B cell (primary cell): ENCODE measurements around the gene TRAPPC5. TPM values are rescaled to one million over a fixed set of nuclear protein-coding genes. Genes with fewer than 3 reads are reported as not detected.

ENCODE experiments used
- ATAC-seq: fragments of 200-7000 bp; cut with Tn5 transposase; one replicate; pipeline ENCODE4 v1.10.0; 2021; ENCODE audit warnings: low read depth, mild to moderate bottlenecking, moderate number of reproducible peaks, moderate library complexity
- CTCF ChIA-PET: fragments of 350-600 bp; sonication (Branson Sonifier 250); formaldehyde crosslinking; loops from one replicate; lab custom pipeline; 2021; ENCODE audit warnings: antibody characterized with exemption, inconsistent platforms; lab: Charles Lee
- POLR2A ChIA-PET: fragments of 350-600 bp; sonication (Branson Sonifier 250); formaldehyde crosslinking; loops from one replicate; lab custom pipeline; 2021; ENCODE audit warnings: antibody characterized with exemption; lab: Charles Lee
- DNase-seq: peaks from one replicate; pipeline ENCODE4 v3.0.0; 2013
- H2AFZ ChIP-seq: 2 replicates; pipeline ENCODE4 v1.6.1; 2012; ENCODE audit warnings: mild to moderate bottlenecking, low read depth, low read length; ENCODE audit not compliant: insufficient read depth, poor library complexity, severe bottlenecking
- H3K27ac ChIP-seq, 2 donors: 1 replicate in 1 of 2; 2 replicates in 1 of 2; pipeline ENCODE4 v1.5.1; 2012 to 2013; ENCODE audit warnings: low read length in 2 of 2, mild to moderate bottlenecking in 2 of 2, moderate library complexity in 1 of 2
- H3K27me3 ChIP-seq, 4 experiments: fragments of 200-600 bp in 1 of 4; sonication (generic) in 1 of 4; replicated peaks in 1 of 4; 1 replicate in 2 of 4; 2 replicates in 2 of 4; pipeline versions ENCODE4 v1.6.1 to v1.7.0; 2013 to 2016; ENCODE audit warnings: low read length in 3 of 4, mild to moderate bottlenecking in 2 of 4, mixed read lengths in 1 of 4, moderate library complexity in 1 of 4; ENCODE audit not compliant: insufficient read depth in 4 of 4, control insufficient read depth in 3 of 4; ENCODE audit errors: control extremely low read depth in 1 of 4
- H3K36me3 ChIP-seq, 2 experiments: replicated peaks in 1 of 2; 1 replicate in 1 of 2; 2 replicates in 1 of 2; pipeline versions ENCODE4 v1.6.1 to v1.7.1; 2013; ENCODE audit warnings: low read length in 1 of 2; ENCODE audit not compliant: insufficient read depth in 2 of 2, control insufficient read depth in 1 of 2; ENCODE audit errors: control extremely low read depth in 1 of 2, extremely low read depth in 1 of 2
- H3K4me1 ChIP-seq, 2 donors: fragments of 200-600 bp in 1 of 2; sonication (generic) in 1 of 2; 1 replicate in 1 of 2; 2 replicates in 1 of 2; pipeline versions ENCODE4 v1.5.1 to v1.6.1; 2013 to 2017; ENCODE audit warnings: low read length in 2 of 2; ENCODE audit not compliant: control insufficient read depth in 2 of 2, insufficient read depth in 2 of 2
- H3K4me2 ChIP-seq: replicated peaks from 2 replicates; pipeline ENCODE3; 2012; ENCODE audit warnings: mild to moderate bottlenecking, low read depth, low read length; ENCODE audit not compliant: poor library complexity, severe bottlenecking
- H3K4me3 ChIP-seq, 5 experiments: fragments of 200-600 bp in 1 of 5; sonication (generic) in 1 of 5; 1 replicate in 3 of 5; 2 replicates in 2 of 5; pipeline versions ENCODE4 v1.5.1 to v1.7.0; 2011 to 2016; ENCODE audit warnings: low read length in 4 of 5, mild to moderate bottlenecking in 4 of 5, low read depth in 2 of 5, control low read depth in 1 of 5, moderate library complexity in 1 of 5; ENCODE audit not compliant: insufficient read depth in 1 of 5; ENCODE audit errors: control extremely low read depth in 1 of 5, extremely low read depth in 1 of 5
- H3K79me2 ChIP-seq: fragments of 200-600 bp; sonication (generic); one replicate; pipeline ENCODE4 v1.6.0; 2016; ENCODE audit warnings: low read length; ENCODE audit not compliant: control insufficient read depth, insufficient read depth
- H3K9ac ChIP-seq: fragments of 200-600 bp; sonication (generic); 2 replicates; pipeline ENCODE4 v1.6.1; 2017; ENCODE audit warnings: mild to moderate bottlenecking, low read length, moderate library complexity
- H3K9me3 ChIP-seq, 3 donors: one replicate each; pipeline versions ENCODE4 v1.6.1 to v1.7.1; 2013; ENCODE audit warnings: low read length in 2 of 3; ENCODE audit not compliant: control insufficient read depth in 2 of 3, insufficient read depth in 1 of 3; ENCODE audit errors: control extremely low read depth in 1 of 3
- H4K20me1 ChIP-seq: 2 replicates; pipeline ENCODE4 v1.6.0; 2012; ENCODE audit warnings: mild to moderate bottlenecking, low read length; ENCODE audit not compliant: insufficient read depth, control insufficient read depth, poor library complexity, severe bottlenecking
- H3K27ac Mint-ChIP-seq: one replicate; pipeline ENCODE4 v1.8.0; 2021; ENCODE audit warnings: mixed read lengths
- H3K27me3 Mint-ChIP-seq: one replicate; pipeline ENCODE4 v1.8.0; 2021; ENCODE audit warnings: mixed read lengths
- H3K4me1 Mint-ChIP-seq: one replicate; pipeline ENCODE4 v1.8.0; 2021; ENCODE audit warnings: mixed read lengths
- H3K4me3 Mint-ChIP-seq: one replicate; pipeline ENCODE4 v1.8.0; 2021; ENCODE audit warnings: mixed read lengths
- H3K9me3 Mint-ChIP-seq: one replicate; pipeline ENCODE4 v1.8.0; 2022; ENCODE audit warnings: mixed read lengths; ENCODE audit not compliant: insufficient read depth
- EZH2 ChIP-seq: IDR thresholded peaks from 2 replicates; pipeline ENCODE4 v1.6.1; 2012; ENCODE audit warnings: borderline replicate concordance, low read depth, mild to moderate bottlenecking, moderate library complexity, low read length; ENCODE audit not compliant: insufficient read depth, poor library complexity, severe bottlenecking
- whole genome bisulfite sequencing: methylation state at CpG from one replicate; pipeline ENCODE4 v1.1.5; 2013; ENCODE audit warnings: missing lambda C conversion rate; ENCODE audit not compliant: insufficient coverage; 5-methylcytosine and 5-hydroxymethylcytosine counted together
- intact Hi-C: fragments of 100-400 bp; cut with micrococcal nuclease; formaldehyde crosslinking; loops from one replicate; pipeline ENCODE4 v1.10.0; 2022
- polyA plus RNA-seq: library from polyadenylated mRNA; depleted of rRNA; stranded (reverse); fragments of >200 nt; gene quantifications from 2 replicates; pipeline ENCODE4 v1.2.3, GENCODE V29; 2012
- total RNA-seq, 2 donors: library from RNA; stranded (reverse); fragments of 120-200 nt in 1 of 2; gene quantifications; 1 replicate in 1 of 2; 2 replicates in 1 of 2; pipeline versions ENCODE4 v1.2.3 to v1.2.4, GENCODE V29; 2013 to 2022
- TF ChIP-seq, protein P1 (sequence below): fragments of 200-600 bp; IDR thresholded peaks from one replicate; pipeline ENCODE4 v1.8.0; 2022; ENCODE audit warnings: antibody characterized with exemption, mild to moderate bottlenecking

The TRAPPC5 gene
- total and polyA plus RNA-seq, 2 donors (not counting 1 experiment from before 2014, with no cell fraction given), result 61.5 to 64.9 TPM

DNA sequence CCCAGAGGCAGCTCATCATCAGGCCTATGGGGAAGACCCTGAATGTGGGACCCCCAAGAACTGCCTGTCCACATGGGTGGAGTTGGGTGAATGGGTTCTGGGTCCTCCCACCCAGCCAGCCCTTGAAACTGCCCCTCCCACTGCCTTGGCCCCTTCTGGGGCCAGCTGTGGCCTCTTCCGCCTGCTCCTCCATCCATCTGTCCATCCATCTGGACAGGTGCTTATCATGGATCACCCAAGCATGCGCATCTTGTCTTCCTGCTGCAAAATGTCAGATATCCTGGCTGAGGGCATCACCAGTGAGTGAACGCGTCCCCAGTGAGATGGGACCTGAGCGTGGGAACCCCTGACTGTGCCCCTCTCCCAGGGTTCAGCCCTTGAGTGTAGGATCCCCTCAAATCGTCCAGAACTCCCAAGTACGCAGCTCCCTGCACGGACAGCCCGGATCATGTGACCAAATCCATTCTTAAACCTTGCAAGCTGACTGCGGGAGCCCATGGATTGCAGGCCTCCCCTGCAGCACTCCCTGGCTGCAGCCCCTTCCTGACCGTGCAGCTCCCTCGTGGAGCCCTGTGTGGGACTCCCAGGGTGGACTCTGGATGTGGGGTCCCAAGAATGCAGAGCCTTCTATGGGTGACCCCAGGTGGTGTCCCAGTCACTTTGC is 41.7 kb upstream of the TRAPPC5 start:
- WGBS, result 99% methylated on average over 12 of the region's 12 CpGs
- peaks cover 38% of the 10 kb centered on the region for H3K4me1 Mint-ChIP-seq

DNA sequence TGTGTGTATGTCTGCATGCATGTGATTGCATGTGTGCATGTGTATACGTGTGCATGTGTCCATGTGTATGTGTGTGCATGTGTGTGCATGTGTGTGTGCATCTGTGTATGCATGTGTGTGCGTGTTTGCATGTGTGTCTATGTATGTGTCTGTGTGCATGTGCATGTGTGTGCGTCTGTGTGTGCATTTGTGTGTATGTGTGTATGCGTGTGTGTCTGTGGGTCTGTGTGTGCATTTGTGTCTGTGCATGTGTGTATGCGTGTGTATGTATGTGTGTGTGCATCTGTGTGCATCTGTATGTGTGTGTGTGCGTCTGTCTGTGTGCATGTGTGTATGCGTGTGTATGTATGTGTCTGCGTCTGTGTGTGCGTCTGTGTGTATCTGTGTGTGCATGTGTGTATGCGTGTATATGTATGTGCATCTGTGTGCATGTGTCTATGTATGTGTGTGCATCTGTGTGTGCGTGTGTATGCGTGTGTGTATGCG is 40.7 kb upstream of the TRAPPC5 start:
- Histone ChIP-seq H3K4me1 (peaks cover 17 to 21% of the 10 kb centered on the region in 2 donors), H3K79me2 (peaks cover 42% of the 10 kb centered on the region), H3K27ac (no peak overlapping the region), H3K4me3 (no peak overlapping the region), H3K36me3 (peaks cover 4 to 35% of the 10 kb centered on the region in 2 experiments), H4K20me1 (peaks cover 40% of the 10 kb centered on the region), H3K9me3 (peaks cover 0 to 14% (median 0%) of the 10 kb centered on the region in 3 donors), H2AFZ (no peak overlapping the region), H3K4me2 (no peak overlapping the region), H3K27me3 (no peaks in the 10 kb centered on the region), H3K9ac (no peak overlapping the region)
- ATAC-seq, result no peak
- intact Hi-C loops, result no loop called here
- over 99% methylated on average over 13 of the region's 13 CpGs for WGBS
- TF ChIP-seq, protein P1, sequence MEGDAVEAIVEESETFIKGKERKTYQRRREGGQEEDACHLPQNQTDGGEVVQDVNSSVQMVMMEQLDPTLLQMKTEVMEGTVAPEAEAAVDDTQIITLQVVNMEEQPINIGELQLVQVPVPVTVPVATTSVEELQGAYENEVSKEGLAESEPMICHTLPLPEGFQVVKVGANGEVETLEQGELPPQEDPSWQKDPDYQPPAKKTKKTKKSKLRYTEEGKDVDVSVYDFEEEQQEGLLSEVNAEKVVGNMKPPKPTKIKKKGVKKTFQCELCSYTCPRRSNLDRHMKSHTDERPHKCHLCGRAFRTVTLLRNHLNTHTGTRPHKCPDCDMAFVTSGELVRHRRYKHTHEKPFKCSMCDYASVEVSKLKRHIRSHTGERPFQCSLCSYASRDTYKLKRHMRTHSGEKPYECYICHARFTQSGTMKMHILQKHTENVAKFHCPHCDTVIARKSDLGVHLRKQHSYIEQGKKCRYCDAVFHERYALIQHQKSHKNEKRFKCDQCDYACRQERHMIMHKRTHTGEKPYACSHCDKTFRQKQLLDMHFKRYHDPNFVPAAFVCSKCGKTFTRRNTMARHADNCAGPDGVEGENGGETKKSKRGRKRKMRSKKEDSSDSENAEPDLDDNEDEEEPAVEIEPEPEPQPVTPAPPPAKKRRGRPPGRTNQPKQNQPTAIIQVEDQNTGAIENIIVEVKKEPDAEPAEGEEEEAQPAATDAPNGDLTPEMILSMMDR, result no peak
- TF ChIP-seq EZH2, result no peak
- POLR2A ChIA-PET, result no interaction called here
- Mint-ChIP-seq H3K4me3 (peak overlapping the region; percentile 27), H3K27me3 (no peaks in the 10 kb centered on the region), H3K27ac (no peak overlapping the region), H3K4me1 (peaks cover 33% of the 10 kb centered on the region), H3K9me3 (no peaks in the 10 kb centered on the region)
- DNase-seq, result no peak
- CTCF ChIA-PET, result no interaction called here

More for the DNA sequence above, 41.7 kb upstream of the TRAPPC5 start:
- Histone ChIP-seq H3K27ac (no peak overlapping the region), H3K4me3 (no peak overlapping the region), H4K20me1 (peaks cover 37% of the 10 kb centered on the region), H3K4me1 (peaks cover 17 to 21% of the 10 kb centered on the region in 2 donors), H3K27me3 (no peaks in the 10 kb centered on the region), H3K9me3 (peaks cover 0 to 14% (median 0%) of the 10 kb centered on the region in 3 donors), H2AFZ (no peak overlapping the region), H3K36me3 (peaks cover 4 to 29% of the 10 kb centered on the region in 2 experiments), H3K79me2 (peaks cover 46% of the 10 kb centered on the region), H3K4me2 (no peak overlapping the region), H3K9ac (no peak overlapping the region)
- DNase-seq (no peak), ATAC-seq (no peak)
- H3K9me3 Mint-ChIP-seq, result no peaks in the 10 kb centered on the region
- ChIA-PET POLR2A (no interaction called here), CTCF (interaction anchor here (1.8 to 2.1 kb wide), 2 partner anchors 10 to 71 kb away, joined by 5 to 7 read pairs; no protein-coding TSS in a partner anchor)
- TF ChIP-seq, protein P1, result no peak
- intact Hi-C loops, result no loop called here
- H3K27me3 Mint-ChIP-seq, result no peaks in the 10 kb centered on the region
- H3K27ac Mint-ChIP-seq, result no peak overlapping the region
- peak overlapping the region; percentile 48 for H3K4me3 Mint-ChIP-seq
